GM23338 (cell line): Measurements from ENCODE around the gene HHEX.

Experiments
- EZH2phosphoT487 ChIP-seq: fragments of 200-600 bp; sonication (generic); IDR thresholded peaks from one replicate; pipeline ENCODE4 v1.8.1; 2018; ENCODE audit warnings: antibody characterized with exemption; ENCODE audit not compliant: unreplicated experiment
- TF ChIP-seq, protein P1 (sequence below), 2 experiments: fragments of 200-600 bp in 1 of 2; sonication (generic) in 1 of 2; conservative IDR thresholded peaks; 2 replicates each; pipeline versions ENCODE4 v1.5.1 to v1.6.1; 2016 to 2017; ENCODE audit warnings: antibody characterized with exemption in 2 of 2, low read depth in 2 of 2, mild to moderate bottlenecking in 2 of 2, moderate library complexity in 1 of 2

DNA sequence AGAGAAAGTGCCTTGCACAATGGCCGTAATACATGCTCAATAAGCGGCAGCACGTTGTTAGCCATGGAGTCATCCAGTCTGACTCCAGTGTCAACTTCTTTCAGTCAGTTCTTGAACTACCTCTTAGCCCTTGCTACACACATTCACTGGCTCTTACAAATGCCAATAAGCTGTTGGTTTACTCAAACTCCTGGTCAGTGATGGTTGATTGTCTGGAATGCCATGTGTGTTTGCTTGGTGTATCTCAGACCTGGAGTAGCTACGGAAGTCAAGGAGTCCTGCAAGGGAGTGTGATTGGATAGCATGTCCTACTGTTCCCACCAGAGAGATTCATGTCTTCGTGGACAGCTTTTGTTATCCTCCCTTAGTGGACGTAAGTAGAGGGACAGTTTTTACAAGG, 37.4 kb downstream of the HHEX start:
- TF ChIP-seq, protein P1, sequence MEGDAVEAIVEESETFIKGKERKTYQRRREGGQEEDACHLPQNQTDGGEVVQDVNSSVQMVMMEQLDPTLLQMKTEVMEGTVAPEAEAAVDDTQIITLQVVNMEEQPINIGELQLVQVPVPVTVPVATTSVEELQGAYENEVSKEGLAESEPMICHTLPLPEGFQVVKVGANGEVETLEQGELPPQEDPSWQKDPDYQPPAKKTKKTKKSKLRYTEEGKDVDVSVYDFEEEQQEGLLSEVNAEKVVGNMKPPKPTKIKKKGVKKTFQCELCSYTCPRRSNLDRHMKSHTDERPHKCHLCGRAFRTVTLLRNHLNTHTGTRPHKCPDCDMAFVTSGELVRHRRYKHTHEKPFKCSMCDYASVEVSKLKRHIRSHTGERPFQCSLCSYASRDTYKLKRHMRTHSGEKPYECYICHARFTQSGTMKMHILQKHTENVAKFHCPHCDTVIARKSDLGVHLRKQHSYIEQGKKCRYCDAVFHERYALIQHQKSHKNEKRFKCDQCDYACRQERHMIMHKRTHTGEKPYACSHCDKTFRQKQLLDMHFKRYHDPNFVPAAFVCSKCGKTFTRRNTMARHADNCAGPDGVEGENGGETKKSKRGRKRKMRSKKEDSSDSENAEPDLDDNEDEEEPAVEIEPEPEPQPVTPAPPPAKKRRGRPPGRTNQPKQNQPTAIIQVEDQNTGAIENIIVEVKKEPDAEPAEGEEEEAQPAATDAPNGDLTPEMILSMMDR (conservative IDR thresholded peaks at IDR 0.05; ENCODE audit: low read depth in 2 of 2) = no peak
- no peak for TF ChIP-seq EZH2phosphoT487
